Esophagus muscularis mucosa (tissue), 4 donors: ENCODE data around the gene MSANTD1. TPM values are rescaled to one million over a fixed set of nuclear protein-coding genes. Genes with fewer than 3 reads are reported as not detected.

ENCODE experiments used
- DNase-seq: peaks from one replicate; pipeline ENCODE4 v3.0.0-alpha.2; 2017; ENCODE audit errors: extremely low spot score
- H3K27ac ChIP-seq, 4 donors: fragments of 200-600 bp; sonication (generic); replicated peaks in 1 of 4; 1 replicate in 3 of 4; 2 replicates in 1 of 4; pipeline ENCODE4 v1.5.1; 2016 to 2019; ENCODE audit warnings: mild to moderate bottlenecking in 1 of 4
- H3K27me3 ChIP-seq, 4 donors: fragments of 200-600 bp; sonication (generic); one replicate each; pipeline versions ENCODE4 v1.5.1 to v1.6.0; 2016 to 2019
- H3K36me3 ChIP-seq, 4 donors: fragments of 200-600 bp; sonication (generic); one replicate each; pipeline ENCODE4 v1.5.1; 2016 to 2019
- H3K4me1 ChIP-seq, 4 donors: fragments of 200-600 bp; sonication (generic); one replicate each; pipeline ENCODE4 v1.5.1; 2016 to 2019
- H3K4me3 ChIP-seq, 4 donors: fragments of 200-600 bp; sonication (generic); 1 replicate in 2 of 4; 2 replicates in 2 of 4; pipeline ENCODE4 v1.5.1; 2016 to 2019; ENCODE audit warnings: mild to moderate bottlenecking in 4 of 4, moderate library complexity in 1 of 4
- H3K9me3 ChIP-seq, 4 donors: fragments of 200-600 bp; sonication (generic); 1 replicate in 3 of 4; 2 replicates in 1 of 4; pipeline ENCODE4 v1.5.1; 2016 to 2019
- EP300 ChIP-seq: sonication (generic); formaldehyde crosslinking; IDR thresholded peaks from one replicate; pipeline ENCODE4 v1.6.1; 2017; ENCODE audit warnings: antibody characterized with exemption
- POLR2A ChIP-seq: fragments of 450-650 bp; IDR thresholded peaks from one replicate; pipeline ENCODE4 v1.6.1; 2017; ENCODE audit warnings: antibody characterized with exemption, moderate library complexity, mild to moderate bottlenecking, low read depth
- POLR2AphosphoS5 ChIP-seq, 2 donors: sonication (generic); formaldehyde crosslinking; IDR thresholded peaks; one replicate each; pipeline ENCODE4 v1.6.1; 2017; ENCODE audit warnings: antibody characterized with exemption in 2 of 2
- WGBS: methylation state at CpG from one replicate; pipeline ENCODE4 v1.1.5; 2018; 5-methylcytosine and 5-hydroxymethylcytosine counted together
- intact Hi-C: fragments of 100-400 bp; cut with DNase I; formaldehyde crosslinking; loops from one replicate; pipeline ENCODE4 v1.15.1; 2023
- total RNA-seq, 4 donors: library from RNA; depleted of rRNA; stranded (reverse); fragments of >200 nt; gene quantifications; one replicate each; pipeline versions ENCODE4 v1.1.0 to v1.2.1, GENCODE V29; 2016
- TF ChIP-seq, protein P1 (sequence below), 3 experiments: fragments of 200-600 bp in 2 of 3; fragments of 450-650 bp in 1 of 3; sonication (generic) in 2 of 3; IDR thresholded peaks; one replicate each; pipeline ENCODE4 v1.5.1; 2017 to 2019; ENCODE audit warnings: antibody characterized with exemption in 3 of 3, mild to moderate bottlenecking in 2 of 3, moderate library complexity in 1 of 3

The MSANTD1 gene
- total RNA-seq, 4 donors from 2014 or later = 0.06 to 0.83 (median 0.40) TPM

DNA sequence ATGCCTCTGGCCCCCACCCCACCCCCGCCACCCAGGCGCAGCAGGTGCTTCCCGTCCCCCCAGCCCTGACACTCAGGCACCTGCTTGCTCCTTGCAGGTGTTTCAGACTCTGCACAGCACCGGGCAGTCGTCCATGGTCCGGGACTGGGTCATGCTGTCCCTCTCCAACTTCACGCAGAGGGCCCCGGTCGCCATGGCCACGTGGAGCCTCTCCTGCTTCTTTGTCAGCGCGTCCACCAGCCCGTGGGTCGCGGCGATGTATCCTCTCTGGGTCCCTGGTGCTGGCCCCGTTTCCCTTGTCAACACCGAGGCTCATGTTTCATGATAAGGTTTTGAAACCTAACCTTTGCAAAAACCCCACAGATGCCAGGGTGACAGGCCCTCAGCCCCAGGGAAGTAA lies 10.2 kb upstream of the MSANTD1 start:
- H3K4me1 ChIP-seq = peaks cover 0 to 27% (median 20%) of the 10 kb centered on the region in 4 donors
- DNase-seq = no peak
- intact Hi-C loops = no loop called here
- no peaks in the 10 kb centered on the region for H3K27me3 ChIP-seq
- H3K36me3 ChIP-seq = peaks cover 45 to 84% (median 79%) of the 10 kb centered on the region in 4 donors
- H3K9me3 ChIP-seq = no peaks in the 10 kb centered on the region
- H3K27ac ChIP-seq = no peak overlapping the region
- TF ChIP-seq POLR2AphosphoS5 (IDR thresholded peaks at IDR 0.05) = no peak
- TF ChIP-seq, protein P1, sequence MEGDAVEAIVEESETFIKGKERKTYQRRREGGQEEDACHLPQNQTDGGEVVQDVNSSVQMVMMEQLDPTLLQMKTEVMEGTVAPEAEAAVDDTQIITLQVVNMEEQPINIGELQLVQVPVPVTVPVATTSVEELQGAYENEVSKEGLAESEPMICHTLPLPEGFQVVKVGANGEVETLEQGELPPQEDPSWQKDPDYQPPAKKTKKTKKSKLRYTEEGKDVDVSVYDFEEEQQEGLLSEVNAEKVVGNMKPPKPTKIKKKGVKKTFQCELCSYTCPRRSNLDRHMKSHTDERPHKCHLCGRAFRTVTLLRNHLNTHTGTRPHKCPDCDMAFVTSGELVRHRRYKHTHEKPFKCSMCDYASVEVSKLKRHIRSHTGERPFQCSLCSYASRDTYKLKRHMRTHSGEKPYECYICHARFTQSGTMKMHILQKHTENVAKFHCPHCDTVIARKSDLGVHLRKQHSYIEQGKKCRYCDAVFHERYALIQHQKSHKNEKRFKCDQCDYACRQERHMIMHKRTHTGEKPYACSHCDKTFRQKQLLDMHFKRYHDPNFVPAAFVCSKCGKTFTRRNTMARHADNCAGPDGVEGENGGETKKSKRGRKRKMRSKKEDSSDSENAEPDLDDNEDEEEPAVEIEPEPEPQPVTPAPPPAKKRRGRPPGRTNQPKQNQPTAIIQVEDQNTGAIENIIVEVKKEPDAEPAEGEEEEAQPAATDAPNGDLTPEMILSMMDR (IDR thresholded peaks at IDR 0.05) = no peak
- no peak for TF ChIP-seq EP300
- TF ChIP-seq POLR2A = no peak
- no peak overlapping the region for H3K4me3 ChIP-seq
- 84% methylated on average over 15 of the region's 18 CpGs for WGBS

DNA sequence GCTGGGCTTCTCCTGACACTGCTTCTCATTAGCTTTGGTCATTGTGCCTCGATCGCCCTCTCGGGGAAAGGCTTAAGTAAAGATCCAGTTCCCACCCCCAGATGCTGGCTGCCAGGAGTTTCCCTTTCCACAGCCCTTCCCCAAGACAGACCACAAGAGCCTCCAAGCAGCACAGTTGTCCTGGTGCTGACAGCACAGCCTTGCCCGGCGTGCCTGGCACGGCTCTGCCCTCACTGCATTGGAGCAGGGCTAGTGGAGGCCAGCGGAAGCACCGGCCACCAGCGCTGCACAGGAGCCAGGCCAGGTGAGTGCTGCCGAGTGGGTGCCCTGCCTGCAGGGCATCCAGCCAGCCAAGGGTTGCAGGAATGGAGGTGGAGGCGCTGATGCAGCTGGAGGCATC lies 9.7 kb upstream of the MSANTD1 start:
- WGBS = 96% methylated on average over 5 of the region's 11 CpGs
- intact Hi-C loops = no loop called here

DNA sequence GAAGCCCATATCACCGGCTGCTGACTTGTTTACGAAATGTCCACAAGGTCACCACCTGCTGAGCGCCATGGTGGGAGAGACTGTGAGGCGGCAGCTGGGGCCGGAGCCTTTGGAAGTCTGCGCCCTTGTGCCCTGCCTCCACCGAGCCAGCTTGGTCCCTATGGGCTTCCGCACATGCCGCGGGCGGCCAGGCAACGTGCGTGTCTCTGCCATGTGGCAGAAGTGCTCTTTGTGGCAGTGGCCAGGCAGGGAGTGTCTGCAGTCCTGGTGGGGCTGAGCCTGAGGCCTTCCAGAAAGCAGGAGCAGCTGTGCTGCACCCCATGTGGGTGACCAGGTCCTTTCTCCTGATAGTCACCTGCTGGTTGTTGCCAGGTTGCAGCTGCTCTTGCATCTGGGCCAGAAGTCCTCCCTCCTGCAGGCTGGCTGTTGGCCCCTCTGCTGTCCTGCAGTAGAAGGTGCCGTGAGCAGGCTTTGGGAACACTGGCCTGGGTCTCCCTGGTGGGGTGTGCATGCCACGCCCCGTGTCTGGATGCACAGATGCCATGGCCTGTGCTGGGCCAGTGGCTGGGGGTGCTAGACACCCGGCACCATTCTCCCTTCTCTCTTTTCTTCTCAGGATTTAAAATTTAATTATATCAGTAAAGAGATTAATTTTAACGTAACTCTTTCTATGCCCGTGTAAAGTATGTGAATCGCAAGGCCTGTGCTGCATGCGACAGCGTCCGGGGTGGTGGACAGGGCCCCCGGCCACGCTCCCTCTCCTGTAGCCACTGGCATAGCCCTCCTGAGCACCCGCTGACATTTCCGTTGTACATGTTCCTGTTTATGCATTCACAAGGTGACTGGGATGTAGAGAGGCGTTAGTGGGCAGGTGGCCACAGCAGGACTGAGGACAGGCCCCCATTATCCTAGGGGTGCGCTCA lies 8.7 kb upstream of the MSANTD1 start:
- WGBS = 94% methylated on average over 15 of the region's 29 CpGs
- intact Hi-C loops = no loop called here
- no peaks in the 10 kb centered on the region for H3K27me3 ChIP-seq
- no peak for DNase-seq
- peaks cover 0 to 27% (median 20%) of the 10 kb centered on the region in 4 donors for H3K4me1 ChIP-seq
- TF ChIP-seq, protein P1 (IDR thresholded peaks at IDR 0.05) = no peak
- TF ChIP-seq POLR2A (no peak), POLR2AphosphoS5 (IDR thresholded peaks at IDR 0.05) (no peak), EP300 (no peak)
- H3K4me3 ChIP-seq = no peak overlapping the region
- no peaks in the 10 kb centered on the region for H3K9me3 ChIP-seq
- H3K36me3 ChIP-seq = peaks cover 41 to 73% (median 67%) of the 10 kb centered on the region in 4 donors
- no peak overlapping the region for H3K27ac ChIP-seq

More for the DNA sequence above, 9.7 kb upstream of the MSANTD1 start:
- Histone ChIP-seq H3K36me3 (peaks cover 44 to 81% (median 76%) of the 10 kb centered on the region in 4 donors), H3K27ac (no peak overlapping the region), H3K4me3 (no peak overlapping the region), H3K27me3 (no peaks in the 10 kb centered on the region), H3K4me1 (peaks cover 0 to 27% (median 20%) of the 10 kb centered on the region in 4 donors), H3K9me3 (no peaks in the 10 kb centered on the region)
- TF ChIP-seq EP300 = no peak
- TF ChIP-seq, protein P1 (IDR thresholded peaks at IDR 0.05) = no peak
- TF ChIP-seq POLR2A = no peak
- no peak for TF ChIP-seq POLR2AphosphoS5 (IDR thresholded peaks at IDR 0.05)
- DNase-seq = no peak

DNA sequence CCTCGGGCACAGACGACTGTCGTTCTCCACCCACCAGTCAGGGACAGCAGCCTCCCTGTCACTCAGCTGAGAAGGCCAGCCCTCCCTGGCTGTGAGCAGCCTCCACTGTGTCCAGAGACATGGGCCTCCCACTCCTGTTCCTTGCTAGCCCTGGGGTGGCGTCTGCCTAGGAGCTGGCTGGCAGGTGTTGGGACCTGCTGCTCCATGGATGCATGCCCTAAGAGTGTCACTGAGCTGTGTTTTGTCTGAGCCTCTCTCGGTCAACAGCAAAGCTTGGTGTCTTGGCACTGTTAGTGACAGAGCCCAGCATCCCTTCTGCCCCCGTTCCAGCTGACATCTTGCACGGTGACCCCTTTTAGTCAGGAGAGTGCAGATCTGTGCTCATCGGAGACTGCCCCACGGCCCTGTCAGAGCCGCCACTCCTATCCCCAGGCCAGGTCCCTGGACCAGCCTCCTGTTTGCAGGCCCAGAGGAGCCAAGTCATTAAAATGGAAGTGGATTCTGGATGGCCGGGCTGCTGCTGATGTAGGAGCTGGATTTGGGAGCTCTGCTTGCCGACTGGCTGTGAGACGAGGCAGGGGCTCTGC lies 7.9 kb upstream of the MSANTD1 start:
- no peak for TF ChIP-seq POLR2A
- TF ChIP-seq POLR2AphosphoS5 (IDR thresholded peaks at IDR 0.05) = no peak
- peaks cover 33 to 65% (median 61%) of the 10 kb centered on the region in 4 donors for H3K36me3 ChIP-seq
- 74% methylated on average over 7 of the region's 13 CpGs for WGBS
- DNase-seq = no peak
- no peaks in the 10 kb centered on the region for H3K9me3 ChIP-seq
- peaks cover 0 to 27% (median 20%) of the 10 kb centered on the region in 4 donors for H3K4me1 ChIP-seq
- intact Hi-C loops = no loop called here
- no peak overlapping the region for H3K4me3 ChIP-seq
- peak overlapping the region in 1 of 4 donors; percentile 75 for H3K27ac ChIP-seq
- no peaks in the 10 kb centered on the region for H3K27me3 ChIP-seq
